Pancreas (tissue), 10 donors: ENCODE results near the gene CTIF. TPM values are rescaled to one million over a fixed set of nuclear protein-coding genes. Genes with fewer than 3 reads are reported as not detected.

Experiments
- ATAC-seq, 4 donors: fragments of 200-7000 bp; cut with Tn5 transposase; one replicate each; pipeline versions ENCODE4 v1.8.0 to v1.9.1; 2020; ENCODE audit warnings: mild to moderate bottlenecking in 4 of 4, moderate library complexity in 4 of 4
- DNase-seq, 6 donors: peaks; one replicate each; pipeline ENCODE4 v3.0.0-alpha.2; 2020
- FAIRE-seq: peaks from 2 replicates; lab custom pipeline; 2012; peaks lifted over from hg19 to GRCh38; lab: Jason Lieb, UNC
- H3K27ac ChIP-seq, 4 donors: fragments of 200-600 bp; sonication (generic); 1 replicate in 3 of 4; 2 replicates in 1 of 4; pipeline versions ENCODE4 v1.5.0 to v1.8.0; 2020
- H3K27me3 ChIP-seq, 4 donors: fragments of 200-600 bp; one replicate each; pipeline ENCODE4 v1.8.0; 2021
- H3K36me3 ChIP-seq, 3 donors: fragments of 200-600 bp; sonication (generic) in 1 of 3; one replicate each; pipeline versions ENCODE4 v1.5.0 to v1.8.0; 2020 to 2021
- H3K4me1 ChIP-seq, 3 donors: fragments of 200-600 bp; one replicate each; pipeline ENCODE4 v1.8.0; 2021
- H3K4me3 ChIP-seq, 4 donors: fragments of 200-600 bp; sonication (generic) in 2 of 4; one replicate each; pipeline versions ENCODE4 v1.5.0 to v1.8.0; 2020 to 2021
- H3K9me3 ChIP-seq, 4 donors: fragments of 200-600 bp; one replicate each; pipeline ENCODE4 v1.8.0; 2021
- CTCF ChIP-seq, 4 donors: fragments of 200-600 bp; sonication (generic) in 3 of 4; IDR thresholded peaks; one replicate each; pipeline versions ENCODE4 v1.5.0 to v1.8.0; 2021; ENCODE audit warnings: antibody characterized with exemption in 4 of 4
- WGBS, 2 donors: extraction: QIAGEN DNeasy Blood & Tissue Kit; methylation state at CpG; one replicate each; pipeline ENCODE4 v1.1.7; 2013; 5-methylcytosine and 5-hydroxymethylcytosine counted together
- intact Hi-C, 3 donors: fragments of 100-400 bp; cut with DNase I; formaldehyde crosslinking; loops; one replicate each; pipeline versions ENCODE4 v1.11.1 to v1.14.2; 2022
- polyA plus RNA-seq, 2 donors: library from polyadenylated mRNA; stranded (reverse); fragments of 200-250 nt; gene quantifications; one replicate each; pipeline ENCODE4 v1.2.3, GENCODE V29; 2013
- total RNA-seq, 6 donors: library from RNA; stranded (reverse); fragmentation: NEBNext Ultra II Directional in 4 of 6; extraction: Animal tissue kit (Norgen Biotek cat#: 25700) in 4 of 6; gene quantifications; one replicate each; pipeline versions ENCODE4 v1.2.1 to v1.2.4, GENCODE V29; 2021 to 2023
- donor health status: healthy with polysubstance abuse.
- donor health status: DM: no; HTN: no; CAD: no; lungs with moderate emphysema.
- donor health status: DM: no; HTN: no; CAD: no.
- donor health status: control.
- donor health status: control.
- donor health status: Bipolar disorder and iron deficiency.
- donor health status: DM: yes; HTN: yes; CAD: no.
- donor health status: DM: no; HTN: no; CAD: no.
- donor health status: DM: no; HTN: no; CAD: no.
- donor health status: DM: yes; HTN: yes; CAD: no.

Gene CTIF
- total and polyA plus RNA-seq, 8 donors = 15.1 to 27.4 (median 16.7) TPM

- WGBS, 2 donors = 98 to 99% methylated on average over 2 of the region's 2 CpGs
- no peak for DNase-seq
- no peaks in the 10 kb centered on the region for H3K27me3 ChIP-seq
- no peak for FAIRE-seq
- no peak for ATAC-seq
- H3K4me3 ChIP-seq = no peak overlapping the region
- intact Hi-C loops = no loop called here
- H3K4me1 ChIP-seq = peaks cover 0 to 3% (median 0%) of the 10 kb centered on the region in 3 donors
- H3K9me3 ChIP-seq = no peaks in the 10 kb centered on the region
- no peak overlapping the region for H3K27ac ChIP-seq
- TF ChIP-seq CTCF (IDR thresholded peaks at IDR 0.05) = no peak
- no peaks in the 10 kb centered on the region for H3K36me3 ChIP-seq
Measured at GRCh38 chr18:48550101-48550729, 11.4 kb downstream of the CTIF start.

- no peaks in the 10 kb centered on the region for H3K9me3 ChIP-seq
- FAIRE-seq (no peak), ATAC-seq (no peak), DNase-seq (no peak)
- intact Hi-C loops = no loop called here
- no peak overlapping the region for H3K27ac ChIP-seq
- no peaks in the 10 kb centered on the region for H3K27me3 ChIP-seq
- H3K4me1 ChIP-seq = no peaks in the 10 kb centered on the region
- 88 to 92% methylated on average over 2 of the region's 2 CpGs for WGBS, 2 donors
- no peak overlapping the region for H3K4me3 ChIP-seq
- no peak for TF ChIP-seq CTCF (IDR thresholded peaks at IDR 0.05)
- no peaks in the 10 kb centered on the region for H3K36me3 ChIP-seq
Measured at GRCh38 chr18:48551100-48551499, 12.3 kb downstream of the CTIF start.

GRCh38 chr18:48552130-48552529, 13.3 kb downstream of the CTIF start:
- no peak for TF ChIP-seq CTCF (IDR thresholded peaks at IDR 0.05)
- no peak overlapping the region for H3K27ac ChIP-seq

GRCh38 chr18:48553236-48553635, 14.4 kb downstream of the CTIF start:
- Histone ChIP-seq H3K4me1 (no peaks in the 10 kb centered on the region), H3K27ac (no peak overlapping the region), H3K27me3 (no peaks in the 10 kb centered on the region), H3K36me3 (no peaks in the 10 kb centered on the region), H3K9me3 (no peaks in the 10 kb centered on the region), H3K4me3 (no peak overlapping the region)
- DNase-seq (no peak), ATAC-seq (no peak), FAIRE-seq (no peak)
- WGBS, 2 donors = 83 to 93% methylated on average over 13 of the region's 13 CpGs
- intact Hi-C loops = no loop called here
- TF ChIP-seq CTCF (IDR thresholded peaks at IDR 0.05) = no peak

More at GRCh38 chr18:48552130-48552529, 13.3 kb downstream of the CTIF start:
- FAIRE-seq (no peak), ATAC-seq (no peak), DNase-seq (no peak)
- Histone ChIP-seq H3K4me3 (no peak overlapping the region), H3K9me3 (no peaks in the 10 kb centered on the region), H3K36me3 (no peaks in the 10 kb centered on the region), H3K4me1 (no peaks in the 10 kb centered on the region), H3K27me3 (no peaks in the 10 kb centered on the region)
- 92 to 93% methylated on average over 3 of the region's 3 CpGs for WGBS, 2 donors
- intact Hi-C loops = no loop called here

GRCh38 chr18:48554610-48555400, 16.0 kb downstream of the CTIF start:
- Histone ChIP-seq H3K36me3 (no peaks in the 10 kb centered on the region), H3K27ac (no peak overlapping the region), H3K27me3 (no peaks in the 10 kb centered on the region), H3K4me1 (no peaks in the 10 kb centered on the region), H3K4me3 (no peak overlapping the region), H3K9me3 (no peaks in the 10 kb centered on the region)
- ATAC-seq = no peak
- 97 to 98% methylated on average over 7 of the region's 7 CpGs for WGBS, 2 donors
- TF ChIP-seq CTCF (IDR thresholded peaks at IDR 0.05) = no peak
- intact Hi-C loops = no loop called here
- no peak for DNase-seq
- no peak for FAIRE-seq
